GM12878 (cell line): Measurements from ENCODE around the gene ZSCAN9.

Experiments
- CREB1 ChIP-seq: IDR thresholded peaks from 2 replicates; pipeline ENCODE4 v1.6.1; 2012; ENCODE audit warnings: low read depth, mild to moderate bottlenecking, inconsistent platforms
- CTCF ChIP-seq, 3 experiments: IDR thresholded peaks in 2 of 3; conservative IDR thresholded peaks in 1 of 3; 2 replicates each; pipeline ENCODE4 v1.5.1; 2011; ENCODE audit warnings: low read depth in 3 of 3, low read length in 3 of 3, mild to moderate bottlenecking in 3 of 3, control low read depth in 2 of 3, moderate library complexity in 2 of 3, inconsistent platforms in 1 of 3, mixed read lengths in 1 of 3; ENCODE audit not compliant: control insufficient read depth in 2 of 3, insufficient read depth in 1 of 3; ENCODE audit errors: extremely low read depth in 1 of 3
- EGR1 ChIP-seq, 2 experiments: IDR thresholded peaks; 1 replicate in 1 of 2; 2 replicates in 1 of 2; pipeline ENCODE4 v1.6.1; 2011 to 2012; ENCODE audit warnings: low read depth in 2 of 2, low read length in 2 of 2, borderline replicate concordance in 1 of 2, mild to moderate bottlenecking in 1 of 2, moderate library complexity in 1 of 2
- EP300 ChIP-seq, 2 experiments: fragments of 150-350 bp in 1 of 2; IDR thresholded peaks; 2 replicates each; pipeline ENCODE4 v1.6.1; 2011 to 2012; ENCODE audit warnings: low read depth in 2 of 2, low read length in 2 of 2, borderline replicate concordance in 1 of 2, improper control_type of control experiment in 1 of 2, inconsistent platforms in 1 of 2; ENCODE audit not compliant: control insufficient read depth in 1 of 2
- MAX ChIP-seq: IDR thresholded peaks from 2 replicates; pipeline ENCODE4 v1.6.1; 2012; ENCODE audit warnings: low read depth, low read length, improper control_type of control experiment
- NFIC ChIP-seq: IDR thresholded peaks from 2 replicates; pipeline ENCODE4 v1.6.1; 2012; ENCODE audit warnings: low read depth, mild to moderate bottlenecking, inconsistent platforms, low read length, moderate library complexity
- NFYB ChIP-seq: IDR thresholded peaks from 2 replicates; pipeline ENCODE4 v1.6.1; 2011; ENCODE audit warnings: low read depth, mild to moderate bottlenecking, low read length, improper control_type of control experiment, moderate library complexity; ENCODE audit not compliant: insufficient read depth
- TBL1XR1 ChIP-seq: IDR thresholded peaks from 2 replicates; pipeline ENCODE4 v1.6.1; 2012; ENCODE audit warnings: low read depth, low read length, improper control_type of control experiment

DNA sequence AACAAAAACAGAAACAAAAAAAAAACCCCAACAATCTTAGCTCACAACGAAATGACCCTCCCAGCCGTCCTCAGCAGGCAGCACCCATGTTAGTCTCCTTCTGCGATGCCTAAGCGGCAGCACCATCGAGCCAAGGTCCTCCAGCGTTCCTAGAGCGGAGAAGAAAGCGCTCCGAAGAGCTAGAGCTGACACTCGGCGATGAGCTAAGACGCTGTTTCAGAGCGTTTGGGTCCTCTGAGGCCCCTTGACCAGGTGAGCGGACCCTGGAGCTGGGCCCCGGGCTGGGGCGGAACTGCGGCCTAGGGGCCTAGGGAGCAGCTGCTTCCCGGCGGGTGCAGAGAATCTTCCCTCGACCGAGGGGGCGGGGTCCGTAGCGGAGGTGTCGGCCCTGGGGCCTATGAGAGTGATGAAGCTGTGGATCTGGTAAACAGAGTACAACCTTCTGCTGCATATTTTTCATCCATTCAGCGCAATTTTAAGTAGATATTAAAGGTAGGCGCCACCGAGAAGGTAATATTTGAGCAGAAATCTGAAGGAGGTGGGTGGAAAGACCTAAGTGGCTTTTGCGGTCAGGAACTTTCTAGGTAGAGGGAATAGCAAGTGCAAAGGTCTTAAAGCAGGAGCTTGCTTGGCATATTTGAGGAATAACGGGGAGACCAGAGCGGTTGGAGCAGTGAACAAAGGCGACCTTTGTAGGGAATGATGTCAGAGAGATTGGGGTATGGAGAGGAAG is 42.1 kb downstream of the ZSCAN9 start, which contains the start of gene ZSCAN26:
- TF ChIP-seq EP300 (IDR thresholded peaks at IDR 0.05; ENCODE audit: borderline replicate concordance in 1 of 2, control insufficient read depth in 1 of 2, low read depth in 2 of 2, low read length in 2 of 2), result no peak
- TF ChIP-seq TBL1XR1, result no peak
- no peak for TF ChIP-seq NFIC
- TF ChIP-seq CTCF (IDR thresholded peaks at IDR 0.05 in 2 of 3, conservative IDR thresholded peaks at IDR 0.05 in 1 of 3; ENCODE audit: control insufficient read depth in 2 of 3, extremely low read depth in 1 of 3, insufficient read depth in 1 of 3, low read depth in 3 of 3, low read length in 3 of 3), result no peak
- TF ChIP-seq MAX, result 0 out of 2 replicates have a peak, but pooled peaks have one; percentile 30
- peak in 1 of 2 experiments; percentile 60; a peak in 1 of 3 replicates for TF ChIP-seq EGR1 (IDR thresholded peaks at IDR 0.05; ENCODE audit: borderline replicate concordance in 1 of 2, low read depth in 2 of 2, low read length in 2 of 2)
- no peak for TF ChIP-seq NFYB
- TF ChIP-seq CREB1, result 0 out of 2 replicates have a peak, but pooled peaks have one; percentile 4
